ENCODE data around the gene ST13. TPM values are rescaled to one million over a fixed set of nuclear protein-coding genes. Genes with fewer than 3 reads are reported as not detected.
"Not testable (repeated sequence)": the region's sequence is repeated elsewhere in the genome, so short reads cannot be mapped to it uniquely, and the experiment has no call there.

The ST13 gene
- total RNA-seq, 2 donors from 2014 or later: 193 to 238 TPM

- no peaks in the 10 kb centered on the region for H3K9me3 ChIP-seq
- no peak overlapping the region for H3K27ac ChIP-seq
- H3K27me3 ChIP-seq: no peaks in the 10 kb centered on the region
- H3K4me3 ChIP-seq: no peak overlapping the region
- intact Hi-C loops (cut with DNase I): no loop called here
- peaks cover 5% of the 10 kb centered on the region for H3K4me1 ChIP-seq
- TF ChIP-seq, protein P1, sequence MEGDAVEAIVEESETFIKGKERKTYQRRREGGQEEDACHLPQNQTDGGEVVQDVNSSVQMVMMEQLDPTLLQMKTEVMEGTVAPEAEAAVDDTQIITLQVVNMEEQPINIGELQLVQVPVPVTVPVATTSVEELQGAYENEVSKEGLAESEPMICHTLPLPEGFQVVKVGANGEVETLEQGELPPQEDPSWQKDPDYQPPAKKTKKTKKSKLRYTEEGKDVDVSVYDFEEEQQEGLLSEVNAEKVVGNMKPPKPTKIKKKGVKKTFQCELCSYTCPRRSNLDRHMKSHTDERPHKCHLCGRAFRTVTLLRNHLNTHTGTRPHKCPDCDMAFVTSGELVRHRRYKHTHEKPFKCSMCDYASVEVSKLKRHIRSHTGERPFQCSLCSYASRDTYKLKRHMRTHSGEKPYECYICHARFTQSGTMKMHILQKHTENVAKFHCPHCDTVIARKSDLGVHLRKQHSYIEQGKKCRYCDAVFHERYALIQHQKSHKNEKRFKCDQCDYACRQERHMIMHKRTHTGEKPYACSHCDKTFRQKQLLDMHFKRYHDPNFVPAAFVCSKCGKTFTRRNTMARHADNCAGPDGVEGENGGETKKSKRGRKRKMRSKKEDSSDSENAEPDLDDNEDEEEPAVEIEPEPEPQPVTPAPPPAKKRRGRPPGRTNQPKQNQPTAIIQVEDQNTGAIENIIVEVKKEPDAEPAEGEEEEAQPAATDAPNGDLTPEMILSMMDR (IDR thresholded peaks at IDR 0.05): no peak
- no peak for DNase-seq
- peaks cover 7% of the 10 kb centered on the region for H3K36me3 ChIP-seq
- H3K9ac ChIP-seq (ENCODE audit: low read depth in 2 of 2, low read length in 2 of 2): no peak overlapping the region
These were observed 18.0 kb downstream of the ST13 start for GRCh38 chr22:40838486-40838885.

DNA sequence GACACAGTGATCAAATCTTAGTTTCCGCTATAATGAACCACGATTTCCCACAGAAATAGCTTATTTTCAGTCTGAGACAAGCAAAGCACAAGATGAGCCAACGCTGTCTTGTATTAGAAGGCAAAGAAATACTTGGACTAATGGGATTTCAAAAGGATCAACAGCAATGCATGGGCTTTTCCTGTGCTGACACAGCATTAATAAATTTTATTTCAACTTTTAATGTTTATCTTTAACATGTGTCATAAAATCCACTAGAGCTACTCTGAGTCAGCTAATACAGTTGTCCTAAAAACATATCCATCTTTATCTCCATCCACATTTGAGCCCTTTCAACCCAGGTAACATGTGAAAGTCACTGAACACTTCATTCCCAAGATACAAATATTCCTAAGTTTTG is 21.8 kb downstream of the ST13 start:
- Histone ChIP-seq H3K4me1 (peaks cover 5% of the 10 kb centered on the region), H3K36me3 (peaks cover 17% of the 10 kb centered on the region), H3K9me3 (no peaks in the 10 kb centered on the region), H3K27me3 (no peaks in the 10 kb centered on the region), H3K9ac (ENCODE audit: low read depth in 2 of 2, low read length in 2 of 2) (no peak overlapping the region), H3K27ac (no peak overlapping the region), H3K4me3 (no peak overlapping the region)
- TF ChIP-seq, protein P1 (IDR thresholded peaks at IDR 0.05): no peak
- DNase-seq: no peak
- intact Hi-C loops (cut with DNase I): no loop called here

DNA sequence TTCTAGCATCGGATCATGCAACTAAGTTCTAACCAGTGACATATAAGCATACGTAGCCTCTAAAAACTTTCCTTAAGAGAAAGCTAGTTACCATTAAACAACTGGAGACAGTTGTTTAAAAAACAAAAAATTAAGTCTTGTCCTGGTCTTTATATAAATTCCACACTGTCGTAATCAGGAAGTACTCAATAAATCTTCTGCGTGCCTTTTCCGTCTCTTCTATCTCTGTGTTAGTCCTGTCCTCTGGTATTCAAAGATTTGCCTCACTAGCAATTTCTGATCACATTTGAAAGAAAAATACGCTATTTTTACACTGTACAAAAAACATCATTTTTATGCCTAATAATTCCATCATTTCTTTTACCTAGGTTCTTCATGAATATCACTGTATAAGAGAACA is 27.3 kb downstream of the ST13 start:
- Histone ChIP-seq H3K36me3 (peaks cover 17% of the 10 kb centered on the region), H3K4me3 (no peak overlapping the region), H3K27ac (no peak overlapping the region), H3K9me3 (no peaks in the 10 kb centered on the region), H3K9ac (ENCODE audit: low read depth in 2 of 2, low read length in 2 of 2) (no peak overlapping the region), H3K4me1 (no peaks in the 10 kb centered on the region), H3K27me3 (no peaks in the 10 kb centered on the region)
- TF ChIP-seq, protein P1 (IDR thresholded peaks at IDR 0.05): no peak
- intact Hi-C loops (cut with DNase I): no loop called here
- no peak for DNase-seq

GRCh38 chr22:40826984-40827741 is 29.3 kb downstream of the ST13 start:
- TF ChIP-seq, protein P1 (IDR thresholded peaks at IDR 0.05): no peak
- H3K9ac ChIP-seq (ENCODE audit: low read depth in 2 of 2, low read length in 2 of 2): no peak overlapping the region
- no peaks in the 10 kb centered on the region for H3K27me3 ChIP-seq
- no peak overlapping the region for H3K4me3 ChIP-seq
- no peak for DNase-seq
- no peaks in the 10 kb centered on the region for H3K4me1 ChIP-seq
- H3K27ac ChIP-seq: no peak overlapping the region
- intact Hi-C loops (cut with DNase I): no loop called here
- H3K36me3 ChIP-seq: peaks cover 18% of the 10 kb centered on the region
- no peaks in the 10 kb centered on the region for H3K9me3 ChIP-seq

DNA sequence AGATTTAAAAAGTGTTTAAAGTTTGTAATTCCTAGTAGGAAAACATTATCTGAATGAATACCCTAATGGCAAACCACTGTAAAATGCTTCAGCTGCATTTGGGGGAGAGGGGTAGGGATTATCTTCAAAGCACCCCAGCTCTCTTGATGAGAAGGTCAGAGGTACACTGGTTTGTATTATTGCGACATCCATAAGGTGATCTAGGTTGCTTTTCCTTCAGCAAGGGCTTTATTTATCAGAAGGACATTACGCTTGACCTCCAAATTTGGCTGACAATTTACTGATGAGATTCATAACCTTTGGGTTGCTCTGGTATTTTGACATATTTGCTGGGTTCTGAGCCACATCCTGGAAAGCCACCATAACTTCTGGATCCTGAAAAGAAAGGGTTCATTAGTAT is 30.1 kb downstream of the ST13 start:
- DNase-seq; H3K9ac ChIP-seq (ENCODE audit: low read depth in 2 of 2, low read length in 2 of 2); H3K27ac ChIP-seq; intact Hi-C loops (cut with DNase I); H3K9me3 ChIP-seq; H3K4me1 ChIP-seq; H3K4me3 ChIP-seq; H3K27me3 ChIP-seq: not testable (repeated sequence)
- H3K36me3 ChIP-seq: peaks cover 14% of the 10 kb centered on the region

DNA sequence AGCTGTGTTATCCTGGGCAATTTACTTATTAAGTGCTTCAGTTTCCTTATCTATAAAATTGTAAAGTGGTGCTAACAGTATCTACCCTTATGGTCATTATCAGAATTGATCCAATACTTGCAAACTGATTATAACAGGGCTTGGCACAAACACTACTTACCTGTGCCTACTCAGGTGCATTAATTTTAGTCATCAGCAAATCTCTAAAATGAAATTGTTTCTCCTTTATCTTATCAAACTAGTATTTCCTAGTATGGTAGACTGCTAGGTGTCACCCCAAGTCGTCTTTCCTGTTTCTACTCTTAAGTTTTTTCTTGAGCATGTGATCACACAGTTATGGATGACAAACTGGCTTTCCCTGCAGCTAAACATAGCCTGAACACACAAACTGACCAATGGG is 33.0 kb downstream of the ST13 start:
- no peak overlapping the region for H3K4me3 ChIP-seq
- TF ChIP-seq, protein P1 (IDR thresholded peaks at IDR 0.05): no peak
- H3K9me3 ChIP-seq: no peaks in the 10 kb centered on the region
- H3K36me3 ChIP-seq: peaks cover 3% of the 10 kb centered on the region
- no peak overlapping the region for H3K27ac ChIP-seq
- H3K27me3 ChIP-seq: no peaks in the 10 kb centered on the region
- intact Hi-C loops (cut with DNase I): no loop called here
- H3K9ac ChIP-seq (ENCODE audit: low read depth in 2 of 2, low read length in 2 of 2): no peak overlapping the region
- H3K4me1 ChIP-seq: no peaks in the 10 kb centered on the region
- no peak for DNase-seq

All from colonic mucosa (tissue), 4 donors.